Liver (tissue), 9 donors: ENCODE results near the gene TULP4. TPM values are rescaled to one million over a fixed set of nuclear protein-coding genes. Genes with fewer than 3 reads are reported as not detected.

Experiments
- DNase-seq: peaks from one replicate; pipeline ENCODE4 v3.0.0-alpha.2; 2017; ENCODE audit warnings: low spot score
- H3K27ac ChIP-seq, 2 donors: one replicate each; pipeline ENCODE4 v1.7.0; 2013; ENCODE audit warnings: inconsistent platforms in 2 of 2, low read length in 2 of 2, control low read depth in 1 of 2, low read depth in 1 of 2, mild to moderate bottlenecking in 1 of 2
- H3K27me3 ChIP-seq, 4 donors: one replicate each; pipeline versions ENCODE4 v1.6.1 to v1.7.0; 2013; ENCODE audit warnings: low read length in 3 of 4, inconsistent platforms in 1 of 4, mild to moderate bottlenecking in 1 of 4, moderate library complexity in 1 of 4; ENCODE audit not compliant: control insufficient read depth in 4 of 4, insufficient read depth in 4 of 4
- H3K36me3 ChIP-seq, 4 donors: one replicate each; pipeline versions ENCODE4 v1.6.1 to v1.7.0; 2013; ENCODE audit warnings: low read length in 3 of 4, mild to moderate bottlenecking in 3 of 4, low read depth in 1 of 4, moderate library complexity in 1 of 4; ENCODE audit not compliant: control insufficient read depth in 4 of 4, insufficient read depth in 3 of 4
- H3K4me1 ChIP-seq, 4 donors: one replicate each; pipeline versions ENCODE4 v1.6.1 to v1.7.0; 2013; ENCODE audit warnings: low read length in 3 of 4, mild to moderate bottlenecking in 3 of 4, moderate library complexity in 1 of 4; ENCODE audit not compliant: control insufficient read depth in 4 of 4, insufficient read depth in 4 of 4
- H3K4me3 ChIP-seq, 3 donors: one replicate each; pipeline versions ENCODE4 v1.6.1 to v1.7.0; 2013; ENCODE audit warnings: low read length in 3 of 3, control low read depth in 1 of 3, low read depth in 1 of 3, mild to moderate bottlenecking in 1 of 3
- H3K9ac ChIP-seq, 2 donors: one replicate each; pipeline ENCODE4 v1.7.0; 2013; ENCODE audit warnings: low read length in 2 of 2, mild to moderate bottlenecking in 2 of 2, moderate library complexity in 2 of 2, control low read depth in 1 of 2, low read depth in 1 of 2
- H3K9me3 ChIP-seq, 4 donors: one replicate each; pipeline versions ENCODE4 v1.6.1 to v1.7.0; 2013; ENCODE audit warnings: low read length in 3 of 4; ENCODE audit not compliant: control insufficient read depth in 4 of 4
- ATF3 ChIP-seq: IDR thresholded peaks from 2 replicates; pipeline ENCODE4 v1.6.1; 2016; ENCODE audit warnings: antibody characterized with exemption
- CTCF ChIP-seq: fragments of 150-350 bp; IDR thresholded peaks from 2 replicates; pipeline ENCODE4 v1.5.1; 2017; ENCODE audit warnings: improper control_type of control experiment, low read depth, low read length; ENCODE audit not compliant: missing input control
- EGR1 ChIP-seq, 2 donors: IDR thresholded peaks; 2 replicates each; pipeline ENCODE4 v1.6.1; 2016 to 2018; ENCODE audit warnings: antibody characterized with exemption in 2 of 2, low read depth in 2 of 2
- FOXA1 ChIP-seq: IDR thresholded peaks from 2 replicates; pipeline ENCODE4 v1.6.1; 2016; ENCODE audit warnings: antibody characterized with exemption
- FOXA2 ChIP-seq: IDR thresholded peaks from 2 replicates; pipeline ENCODE4 v1.6.1; 2016; ENCODE audit warnings: antibody characterized with exemption
- GABPA ChIP-seq, 2 donors: IDR thresholded peaks in 1 of 2; conservative IDR thresholded peaks in 1 of 2; 2 replicates each; pipeline ENCODE4 v1.6.1; 2016; ENCODE audit warnings: antibody characterized with exemption in 2 of 2, mild to moderate bottlenecking in 1 of 2, moderate library complexity in 1 of 2
- HNF4A ChIP-seq, 2 donors: conservative IDR thresholded peaks; 2 replicates each; pipeline ENCODE4 v1.6.1; 2016; ENCODE audit warnings: antibody characterized with exemption in 2 of 2, mild to moderate bottlenecking in 2 of 2
- HNF4G ChIP-seq: IDR thresholded peaks from 2 replicates; pipeline ENCODE4 v1.6.1; 2016; ENCODE audit warnings: antibody characterized with exemption
- JUND ChIP-seq, 2 donors: IDR thresholded peaks; 2 replicates each; pipeline ENCODE4 v1.6.1; 2016; ENCODE audit warnings: antibody characterized with exemption in 2 of 2
- NR2F2 ChIP-seq: IDR thresholded peaks from 2 replicates; pipeline ENCODE4 v1.6.1; 2016; ENCODE audit warnings: antibody characterized with exemption
- RAD21 ChIP-seq, 2 donors: IDR thresholded peaks; 2 replicates each; pipeline ENCODE4 v1.6.1; 2016; ENCODE audit warnings: antibody characterized with exemption in 2 of 2, mild to moderate bottlenecking in 2 of 2
- REST ChIP-seq: IDR thresholded peaks from 2 replicates; pipeline ENCODE4 v1.6.1; 2016; ENCODE audit warnings: antibody characterized with exemption, mild to moderate bottlenecking
- SP1 ChIP-seq: IDR thresholded peaks from 2 replicates; pipeline ENCODE4 v1.6.1; 2018; ENCODE audit warnings: antibody characterized with exemption, mild to moderate bottlenecking
- TAF1 ChIP-seq: conservative IDR thresholded peaks from 2 replicates; pipeline ENCODE4 v1.6.1; 2016; ENCODE audit warnings: antibody characterized with exemption, mild to moderate bottlenecking
- YY1 ChIP-seq: IDR thresholded peaks from 2 replicates; pipeline ENCODE4 v1.6.1; 2016; ENCODE audit warnings: antibody characterized with exemption, mild to moderate bottlenecking
- ZBTB33 ChIP-seq: IDR thresholded peaks from 2 replicates; pipeline ENCODE4 v1.6.1; 2016; ENCODE audit warnings: antibody characterized with exemption
- WGBS: extraction: QIAGEN DNeasy Blood & Tissue Kit; methylation state at CpG from one replicate; pipeline ENCODE4 v1.1.7; 2013; 5-methylcytosine and 5-hydroxymethylcytosine counted together
- polyA plus RNA-seq, 2 donors: library from polyadenylated mRNA; stranded (reverse) in 1 of 2; unstranded in 1 of 2; fragments of 200-250 nt in 1 of 2; fragments of >200 nt in 1 of 2; fragmentation: Nextera tagmentation in 1 of 2; extraction: Ambion mirVana in 1 of 2; gene quantifications; one replicate each; pipeline versions ENCODE4 v1.2.1 to v1.2.3, GENCODE V29; 2013 to 2015
- total RNA-seq, 2 donors: library from RNA; depleted of rRNA; stranded (reverse); fragments of >200 nt; gene quantifications; one replicate each; pipeline ENCODE4 v1.2.3, GENCODE V29; 2014
- donor health status: healthy.
- donor health status: healthy.
- donor health status: healthy.
- donor health status: healthy.
- donor health status: healthy.

The TULP4 gene
- total and polyA plus RNA-seq, 4 donors: 2.2 to 53.3 (median 18.0) TPM

- WGBS: 67% methylated on average over 5 of the region's 5 CpGs
- H3K9me3 ChIP-seq: no peaks in the 10 kb centered on the region
- no peaks in the 10 kb centered on the region for H3K27me3 ChIP-seq
- H3K9ac ChIP-seq: no peak overlapping the region
- H3K27ac ChIP-seq: no peak overlapping the region
- no peak for TF ChIP-seq RAD21 (IDR thresholded peaks at IDR 0.05)
- no peak for TF ChIP-seq EGR1 (IDR thresholded peaks at IDR 0.05; ENCODE audit: low read depth in 2 of 2)
- TF ChIP-seq HNF4A (conservative IDR thresholded peaks at IDR 0.05): no peak
- no peak for TF ChIP-seq GABPA (IDR thresholded peaks at IDR 0.05 in 1 of 2, conservative IDR thresholded peaks at IDR 0.05 in 1 of 2)
- TF ChIP-seq JUND (IDR thresholded peaks at IDR 0.05): no peak
- TF ChIP-seq SP1: no peak
- TF ChIP-seq ATF3: no peak
- no peak for TF ChIP-seq REST
- no peak overlapping the region for H3K4me3 ChIP-seq
- DNase-seq: no peak
- H3K4me1 ChIP-seq: no peaks in the 10 kb centered on the region
- H3K36me3 ChIP-seq: no peaks in the 10 kb centered on the region
These were observed 83.9 kb downstream of the TULP4 start for GRCh38 chr6:158396136-158396535.

- Histone ChIP-seq H3K36me3 (no peaks in the 10 kb centered on the region), H3K27me3 (no peaks in the 10 kb centered on the region), H3K27ac (no peak overlapping the region), H3K4me1 (no peaks in the 10 kb centered on the region), H3K9me3 (no peaks in the 10 kb centered on the region), H3K4me3 (no peak overlapping the region), H3K9ac (no peak overlapping the region)
- TF ChIP-seq HNF4A (conservative IDR thresholded peaks at IDR 0.05) (no peak), JUND (IDR thresholded peaks at IDR 0.05) (no peak), TAF1 (no peak), FOXA2 (no peak), NR2F2 (no peak), ATF3 (no peak), GABPA (IDR thresholded peaks at IDR 0.05 in 1 of 2, conservative IDR thresholded peaks at IDR 0.05 in 1 of 2) (no peak), EGR1 (IDR thresholded peaks at IDR 0.05; ENCODE audit: low read depth in 2 of 2) (no peak), ZBTB33 (no peak), HNF4G (no peak), YY1 (no peak), REST (no peak), RAD21 (IDR thresholded peaks at IDR 0.05) (no peak), CTCF (no peak), FOXA1 (no peak)
- no peak for DNase-seq
- 96% methylated on average over 4 of the region's 4 CpGs for WGBS
These were observed 85.3 kb downstream of the TULP4 start for GRCh38 chr6:158397578-158397977.
